ENCODE measurements around the gene PDCD1.
"Not testable (repeated sequence)": the region's sequence is repeated elsewhere in the genome, so short reads cannot be mapped to it uniquely, and the experiment has no call there.

PDCD1 gene

GRCh38 chr2:241834527-241835210 lies 24.0 kb downstream of the PDCD1 start:
- no peak for DNase-seq (ENCODE audit: low read depth in 2 of 2)

- DNase-seq (ENCODE audit: low read depth in 2 of 2), result not testable (repeated sequence)
These were observed 24.8 kb downstream of the PDCD1 start for GRCh38 chr2:241833756-241834526.

GRCh38 chr2:241833101-241833663 lies 25.5 kb downstream of the PDCD1 start:
- DNase-seq (ENCODE audit: low read depth in 2 of 2), result no peak

- DNase-seq (ENCODE audit: low read depth in 2 of 2), result no peak
These were observed 31.3 kb downstream of the PDCD1 start for GRCh38 chr2:241827394-241827793.

- DNase-seq (ENCODE audit: low read depth in 2 of 2), result not testable (repeated sequence)
These were observed 34.9 kb downstream of the PDCD1 start for GRCh38 chr2:241823531-241824437.

GRCh38 chr2:241822264-241822623 lies 36.5 kb downstream of the PDCD1 start:
- DNase-seq (ENCODE audit: low read depth in 2 of 2), result no peak

GRCh38 chr2:241821460-241822263 lies 37.0 kb downstream of the PDCD1 start:
- no peak for DNase-seq (ENCODE audit: low read depth in 2 of 2)

- DNase-seq (ENCODE audit: low read depth in 2 of 2), result no peak
These were observed 37.9 kb downstream of the PDCD1 start for GRCh38 chr2:241820625-241821384.

- not testable (repeated sequence) for DNase-seq (ENCODE audit: low read depth in 2 of 2)
These were observed 38.6 kb downstream of the PDCD1 start for GRCh38 chr2:241819947-241820624.

GRCh38 chr2:241818943-241819270 lies 39.8 kb downstream of the PDCD1 start:
- DNase-seq (ENCODE audit: low read depth in 2 of 2), result no peak

- DNase-seq (ENCODE audit: low read depth in 2 of 2), result no peak
These were observed 40.3 kb downstream of the PDCD1 start for GRCh38 chr2:241818229-241818942.

- DNase-seq (ENCODE audit: low read depth in 2 of 2), result not testable (repeated sequence)
These were observed 40.9 kb downstream of the PDCD1 start for GRCh38 chr2:241817821-241818215.

- no peak for DNase-seq (ENCODE audit: low read depth in 2 of 2)
These were observed 41.4 kb downstream of the PDCD1 start for GRCh38 chr2:241817126-241817820.

GRCh38 chr2:241816431-241817121 lies 42.1 kb downstream of the PDCD1 start:
- no peak for DNase-seq (ENCODE audit: low read depth in 2 of 2)

GRCh38 chr2:241815477-241816430 lies 42.9 kb downstream of the PDCD1 start:
- no peak for DNase-seq (ENCODE audit: low read depth in 2 of 2)

GRCh38 chr2:241814643-241815476 lies 43.8 kb downstream of the PDCD1 start:
- no peak for DNase-seq (ENCODE audit: low read depth in 2 of 2)

Data from stimulated activated CD8-positive, alpha-beta memory T cell treated with anti-CD3 and anti-CD28 coated beads, Interleukin-7, amount 100 ng/mL, for 4 hours (primary cell).